ENCODE results near the gene LTA.

Gene LTA

GRCh38 chr6:31543639-31544038, 28.4 kb upstream of the LTA start:
- no peak for DNase-seq

DNA sequence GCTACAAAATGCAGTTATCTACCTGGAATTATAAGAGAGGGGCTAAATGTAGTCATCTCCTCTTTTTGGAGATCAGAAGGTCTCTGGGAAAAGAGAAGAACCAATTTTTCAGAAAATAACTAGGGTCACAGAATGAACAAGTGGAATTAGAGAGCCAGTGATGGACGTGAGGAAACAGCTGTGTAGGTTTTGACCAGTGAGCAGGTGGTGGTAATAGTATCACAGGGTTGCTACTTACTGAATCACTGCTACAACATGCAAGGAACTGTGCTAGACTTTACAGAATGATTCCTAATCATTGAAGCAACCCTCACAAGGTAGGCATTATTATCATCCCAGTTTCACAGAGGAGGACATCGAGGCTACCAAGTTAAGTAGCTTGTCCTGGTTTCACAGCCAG, 27.4 kb upstream of the LTA start:
- DNase-seq = no peak

DNA sequence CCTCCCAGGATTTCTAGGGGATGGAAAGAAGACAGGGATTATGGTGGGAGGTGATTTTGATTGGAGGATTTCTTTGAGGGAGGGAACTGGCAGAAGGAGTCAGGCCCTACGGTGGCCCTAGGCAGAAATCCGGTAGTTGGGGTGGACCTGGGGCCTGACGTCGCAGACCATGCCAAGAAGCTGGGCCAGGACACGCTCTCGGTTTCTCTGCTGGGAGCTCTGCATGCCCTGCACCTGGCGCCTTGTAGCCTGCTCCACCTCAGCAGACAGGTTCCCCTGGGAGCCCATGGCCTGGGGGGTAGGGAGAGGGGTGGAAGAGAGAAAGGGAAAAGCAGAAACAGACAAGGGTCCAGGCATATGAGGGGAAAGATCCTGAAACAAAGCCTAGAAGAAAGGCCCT, 26.8 kb upstream of the LTA start:
- DNase-seq = no peak

- peak; percentile 85 for DNase-seq
Observed at GRCh38 chr6:31546339-31546957, 25.6 kb upstream of the LTA start, which contains the start of gene ATP6V1G2. TSS of gene ATP6V1G2 (minus strand) at chr6:31546608. CDS start at chr6:31546559, 49 bp downstream.

DNA sequence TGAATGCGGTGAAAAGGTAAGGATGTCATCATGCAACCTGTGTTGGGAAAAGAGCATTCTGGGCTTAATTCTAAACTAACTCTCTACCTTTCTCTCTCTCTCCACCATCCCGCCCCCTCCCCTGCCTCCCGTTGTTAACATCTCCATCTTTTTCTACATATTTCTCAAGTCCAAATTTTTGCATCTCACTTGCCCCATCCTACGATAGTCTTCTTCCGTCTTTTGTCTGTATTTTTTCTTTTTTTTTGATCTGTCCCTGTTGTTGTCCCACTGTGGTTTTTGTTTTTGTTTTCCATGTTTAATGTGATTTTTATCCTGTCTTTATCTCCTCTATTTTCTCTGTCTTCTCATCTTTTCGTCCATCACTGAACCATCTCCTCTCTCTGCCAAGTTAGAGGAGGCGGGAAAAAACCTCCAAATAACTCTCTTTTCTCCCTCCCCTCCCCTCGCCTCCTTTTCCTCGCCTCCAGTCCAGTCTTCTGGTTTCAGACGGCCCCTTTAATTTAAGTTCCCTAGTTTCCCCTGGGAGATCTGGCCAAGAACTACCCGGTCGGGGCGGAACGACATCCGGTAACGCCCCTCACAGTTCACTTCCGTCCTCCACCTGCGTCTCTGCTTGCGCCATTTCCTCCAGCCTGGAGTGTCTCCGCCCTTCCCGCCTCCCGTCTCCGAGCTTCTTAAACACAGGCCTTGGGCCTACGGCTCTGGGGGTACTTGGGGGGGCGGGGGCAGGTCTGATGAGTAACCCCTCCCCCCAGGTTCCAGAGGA, 24.9 kb upstream of the LTA start, which contains the start of gene NFKBIL1:
TSS of gene NFKBIL1 (plus strand) at position 651 of the 769 bp plus-strand sequence. CDS start at position 738, 87 bp downstream.
- peak; percentile 97 for DNase-seq

DNA sequence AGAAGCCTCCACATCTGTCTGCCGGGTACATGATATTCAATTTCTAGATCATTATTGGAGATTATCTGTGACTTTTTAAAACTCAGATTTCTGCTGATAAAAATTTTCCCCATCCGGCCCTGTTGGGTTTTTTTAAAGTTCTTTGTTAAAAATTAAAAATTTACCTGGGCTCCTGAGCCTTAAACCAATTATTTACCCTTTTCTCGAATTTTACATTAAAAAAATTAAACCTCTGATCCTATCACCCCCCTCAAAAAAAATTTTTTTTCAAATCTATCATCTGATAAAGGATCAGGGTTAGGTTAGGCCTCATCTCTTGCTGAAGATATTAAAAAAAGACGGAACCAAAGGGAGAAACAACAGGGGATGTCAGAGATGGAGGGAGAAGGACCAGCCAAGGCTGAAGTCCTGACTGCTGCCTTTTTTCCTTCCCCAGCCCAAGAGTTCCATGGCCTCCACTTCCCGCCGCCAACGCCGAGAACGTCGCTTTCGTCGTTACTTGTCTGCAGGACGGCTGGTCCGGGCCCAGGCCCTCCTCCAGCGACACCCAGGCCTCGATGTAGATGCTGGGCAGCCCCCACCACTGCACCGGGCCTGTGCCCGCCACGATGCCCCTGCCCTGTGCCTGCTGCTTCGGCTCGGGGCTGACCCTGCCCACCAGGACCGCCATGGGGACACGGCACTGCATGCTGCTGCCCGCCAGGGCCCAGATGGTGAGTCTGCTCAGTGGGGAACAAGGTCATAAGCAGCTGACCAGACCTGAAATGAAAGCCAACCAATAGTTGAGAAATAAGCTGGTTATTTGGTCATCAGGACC, 24.2 kb upstream of the LTA start:
- DNase-seq = peak; percentile 55

- DNase-seq = no peak
Observed at GRCh38 chr6:31548544-31548873, 23.6 kb upstream of the LTA start.

- peak; percentile 90 for DNase-seq
Observed at GRCh38 chr6:31551371-31551770, 20.7 kb upstream of the LTA start.

DNA sequence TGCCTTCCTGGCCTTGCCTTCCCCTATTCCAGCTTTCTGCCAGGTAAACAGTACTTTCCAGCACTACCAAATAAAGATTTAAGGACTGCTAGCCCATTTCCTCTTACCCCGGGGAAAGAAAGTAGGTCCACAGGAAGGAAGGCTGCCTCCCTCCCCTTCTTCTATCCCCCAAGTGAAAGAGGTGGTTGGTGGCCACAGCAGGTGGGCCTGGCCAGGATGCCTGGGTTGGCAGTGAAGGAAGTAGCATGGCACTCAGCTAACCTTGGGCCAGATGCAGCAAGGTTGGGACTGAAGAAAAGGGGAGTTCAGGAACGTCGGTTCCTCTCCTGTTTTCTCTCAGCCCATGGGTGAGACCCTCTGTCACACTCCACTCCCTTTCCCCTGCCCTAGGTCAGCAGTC, 15.8 kb upstream of the LTA start:
- DNase-seq = no peak

GRCh38 chr6:31557443-31558317, 14.4 kb upstream of the LTA start:
- DNase-seq = no peak

- DNase-seq = no peak
Observed at GRCh38 chr6:31558318-31558625, 13.8 kb upstream of the LTA start.

- peak; percentile 95 for DNase-seq
Observed at GRCh38 chr6:31558631-31559500, 13.2 kb upstream of the LTA start.

- no peak for DNase-seq
Observed at GRCh38 chr6:31559606-31559957, 12.5 kb upstream of the LTA start.

GRCh38 chr6:31559958-31560696, 12.0 kb upstream of the LTA start:
- peak; percentile 67 for DNase-seq

GRCh38 chr6:31560697-31561058, 11.4 kb upstream of the LTA start:
- DNase-seq = no peak

GRCh38 chr6:31567531-31568370, 4.3 kb upstream of the LTA start:
- peak; percentile 77 for DNase-seq

DNA sequence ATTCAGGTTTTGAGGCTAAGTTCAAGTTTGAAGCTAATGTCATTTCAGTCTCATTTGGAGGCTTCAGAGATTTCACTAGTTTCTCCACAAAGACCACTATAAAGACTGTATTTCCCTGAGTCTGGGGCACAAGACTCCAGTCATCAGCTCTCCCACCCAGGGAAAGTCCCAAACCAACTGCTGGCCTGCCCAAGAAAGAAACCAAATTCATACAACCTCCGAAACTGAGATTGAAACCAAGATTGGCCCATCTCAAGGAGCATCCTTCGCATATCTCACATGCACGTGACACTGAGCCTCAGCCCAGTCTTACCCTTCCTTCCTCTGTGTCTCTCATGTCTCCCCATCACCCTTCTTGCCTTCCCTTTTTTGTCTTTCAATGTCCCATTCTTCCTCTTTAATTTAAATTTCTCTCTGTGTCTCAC, 3.5 kb upstream of the LTA start:
- DNase-seq = peak; percentile 96

- DNase-seq = no peak
Observed at GRCh38 chr6:31569861-31570536, 2.1 kb upstream of the LTA start.

GRCh38 chr6:31573239-31574105, 1.4 kb downstream of the LTA start:
- no peak for DNase-seq
